Keratinocyte (primary cell): ENCODE measurements around the gene SCUBE3.

ENCODE experiments used
- EZH2 ChIP-seq: IDR thresholded peaks from one replicate; pipeline ENCODE4 v1.6.1; 2012; ENCODE audit warnings: inconsistent platforms, mild to moderate bottlenecking, low read length, moderate library complexity
- TF ChIP-seq, protein P1 (sequence below), 3 experiments: IDR thresholded peaks in 1 of 3; conservative IDR thresholded peaks in 1 of 3; optimal IDR thresholded peaks in 1 of 3; 2 replicates in 2 of 3; 3 replicates in 1 of 3; pipeline versions ENCODE3 to v1.5.1; 2011; ENCODE audit warnings: low read length in 3 of 3, mild to moderate bottlenecking in 3 of 3, moderate library complexity in 2 of 3, control low read depth in 1 of 3, inconsistent platforms in 1 of 3; ENCODE audit not compliant: insufficient read depth in 2 of 3; ENCODE audit errors: extremely low read depth in 1 of 3

DNA sequence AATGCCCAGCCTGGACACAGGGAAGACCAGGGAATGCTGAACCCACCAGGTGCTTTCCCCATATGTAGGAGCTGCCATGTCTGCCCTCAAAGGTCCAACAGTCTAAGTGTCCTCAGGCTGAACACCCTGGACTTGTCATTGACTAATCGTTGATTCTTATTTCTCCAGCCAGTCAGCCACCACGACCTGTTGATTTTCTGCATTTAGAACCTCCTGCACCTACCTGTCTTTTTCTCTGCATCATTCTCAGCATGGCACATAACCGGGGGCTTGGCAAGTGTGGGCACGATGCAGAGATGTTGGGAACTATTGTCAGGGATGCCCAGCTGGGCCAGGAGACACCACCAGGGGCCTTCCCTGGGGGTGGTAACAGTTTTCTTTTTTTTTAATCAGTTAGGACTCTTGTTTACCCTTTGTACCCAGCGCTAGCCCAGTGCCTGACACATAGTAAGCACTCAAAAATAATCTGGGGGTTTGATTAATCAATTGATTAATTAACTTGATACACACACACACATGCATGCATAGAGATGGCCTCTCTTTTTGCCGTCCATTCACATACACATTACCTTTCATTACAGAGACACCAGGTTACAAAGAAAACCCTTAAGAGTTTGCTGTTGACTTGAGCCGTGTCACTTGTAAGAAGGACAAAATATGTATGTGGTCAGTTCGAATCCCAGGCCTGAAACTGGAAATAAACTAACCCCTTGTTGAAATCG, 29.0 kb upstream of the SCUBE3 start:
- TF ChIP-seq, protein P1, sequence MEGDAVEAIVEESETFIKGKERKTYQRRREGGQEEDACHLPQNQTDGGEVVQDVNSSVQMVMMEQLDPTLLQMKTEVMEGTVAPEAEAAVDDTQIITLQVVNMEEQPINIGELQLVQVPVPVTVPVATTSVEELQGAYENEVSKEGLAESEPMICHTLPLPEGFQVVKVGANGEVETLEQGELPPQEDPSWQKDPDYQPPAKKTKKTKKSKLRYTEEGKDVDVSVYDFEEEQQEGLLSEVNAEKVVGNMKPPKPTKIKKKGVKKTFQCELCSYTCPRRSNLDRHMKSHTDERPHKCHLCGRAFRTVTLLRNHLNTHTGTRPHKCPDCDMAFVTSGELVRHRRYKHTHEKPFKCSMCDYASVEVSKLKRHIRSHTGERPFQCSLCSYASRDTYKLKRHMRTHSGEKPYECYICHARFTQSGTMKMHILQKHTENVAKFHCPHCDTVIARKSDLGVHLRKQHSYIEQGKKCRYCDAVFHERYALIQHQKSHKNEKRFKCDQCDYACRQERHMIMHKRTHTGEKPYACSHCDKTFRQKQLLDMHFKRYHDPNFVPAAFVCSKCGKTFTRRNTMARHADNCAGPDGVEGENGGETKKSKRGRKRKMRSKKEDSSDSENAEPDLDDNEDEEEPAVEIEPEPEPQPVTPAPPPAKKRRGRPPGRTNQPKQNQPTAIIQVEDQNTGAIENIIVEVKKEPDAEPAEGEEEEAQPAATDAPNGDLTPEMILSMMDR (optimal IDR thresholded peaks at IDR 0.05 in 1 of 3, IDR thresholded peaks at IDR 0.05 in 1 of 3, conservative IDR thresholded peaks at IDR 0.05 in 1 of 3; ENCODE audit: extremely low read depth in 1 of 3, insufficient read depth in 2 of 3, low read length in 3 of 3) = no peak
- TF ChIP-seq EZH2 = no peak
